Vagina (tissue), 2 donors: ENCODE measurements around the gene NAT10.

Experiments used
- CTCF ChIP-seq, 3 experiments: fragments of 450-650 bp in 2 of 3; fragments of 200-600 bp in 1 of 3; sonication (generic) in 1 of 3; IDR thresholded peaks; one replicate each; pipeline ENCODE4 v1.5.1; 2017 to 2019; ENCODE audit warnings: antibody characterized with exemption in 3 of 3, mild to moderate bottlenecking in 2 of 3, moderate library complexity in 2 of 3
- POLR2A ChIP-seq, 2 donors: fragments of 450-650 bp; IDR thresholded peaks; one replicate each; pipeline ENCODE4 v1.6.1; 2017; ENCODE audit warnings: antibody characterized with exemption in 2 of 2, mild to moderate bottlenecking in 2 of 2, moderate library complexity in 2 of 2
- POLR2AphosphoS5 ChIP-seq, 2 donors: sonication (generic); formaldehyde crosslinking; IDR thresholded peaks; one replicate each; pipeline ENCODE4 v1.9.0; 2017; ENCODE audit warnings: antibody characterized with exemption in 2 of 2, mild to moderate bottlenecking in 2 of 2, low read depth in 1 of 2; ENCODE audit not compliant: insufficient read depth in 1 of 2

DNA sequence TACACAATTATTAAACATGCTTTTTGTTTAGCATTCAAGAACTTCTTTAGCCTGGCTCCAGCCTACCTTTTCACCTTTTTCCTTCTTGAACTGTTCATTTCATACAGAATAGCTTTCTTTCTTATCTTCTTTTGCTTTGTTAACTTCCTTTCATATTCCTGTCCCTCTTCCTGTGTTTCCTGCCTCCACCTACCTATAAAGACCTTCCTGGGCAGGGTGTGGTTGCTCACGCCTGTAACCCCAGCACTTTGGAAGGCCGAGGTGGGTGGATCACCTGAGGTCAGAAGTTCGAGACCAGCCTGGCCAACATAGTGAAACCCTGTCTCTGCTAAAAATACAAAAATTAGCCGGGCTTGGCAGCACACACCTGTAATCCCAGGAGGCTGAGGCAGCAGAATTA is 31.0 kb upstream of the NAT10 start:
- TF ChIP-seq CTCF (IDR thresholded peaks at IDR 0.05) (no peak), POLR2AphosphoS5 (IDR thresholded peaks at IDR 0.05; ENCODE audit: insufficient read depth in 1 of 2, low read depth in 1 of 2) (no peak), POLR2A (IDR thresholded peaks at IDR 0.05) (no peak)
